Measurements from ENCODE around the gene DNAAF8. TPM values are rescaled to one million over a fixed set of nuclear protein-coding genes. Genes with fewer than 3 reads are reported as not detected.
A peak's percentile ranks its signal among the peaks of the same experiment; 100 is the strongest.
"Not testable (repeated sequence)": the region's sequence is repeated elsewhere in the genome, so short reads cannot be mapped to it uniquely, and the experiment has no call there.

The DNAAF8 gene
- total RNA-seq, 4 donors from 2014 or later = not detected

DNA sequence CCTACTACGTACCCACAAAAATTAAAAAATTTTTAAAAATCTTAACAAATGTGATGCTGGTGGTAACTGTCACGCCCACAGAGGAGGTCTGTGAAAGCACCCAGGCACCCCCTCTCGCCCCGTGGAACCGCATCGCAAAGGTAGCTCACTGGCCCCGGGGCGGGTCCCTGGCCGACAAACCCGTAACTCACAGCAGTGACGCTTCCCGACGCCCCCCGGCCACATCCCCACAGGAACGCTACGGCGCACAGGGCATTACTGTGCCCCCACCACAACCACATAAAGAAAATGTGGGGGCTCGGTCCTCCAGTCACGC is 632 bp upstream of the DNAAF8 start:
- Histone ChIP-seq H3K4me1 (peaks cover 0 to 15% (median 0%) of the 10 kb centered on the region in 4 donors), H3K4me3 (peak overlapping the region; percentile 87 to 94 (median 90)), H3K27ac (peak overlapping the region; percentile 59 to 80 (median 78)), H3K36me3 (peaks cover 0 to 17% (median 0%) of the 10 kb centered on the region in 3 donors), H3K9me3 (no peaks in the 10 kb centered on the region), H3K27me3 (no peaks in the 10 kb centered on the region)
- no peak for TF ChIP-seq POLR2A (IDR thresholded peaks at IDR 0.05)
- TF ChIP-seq, protein P1, sequence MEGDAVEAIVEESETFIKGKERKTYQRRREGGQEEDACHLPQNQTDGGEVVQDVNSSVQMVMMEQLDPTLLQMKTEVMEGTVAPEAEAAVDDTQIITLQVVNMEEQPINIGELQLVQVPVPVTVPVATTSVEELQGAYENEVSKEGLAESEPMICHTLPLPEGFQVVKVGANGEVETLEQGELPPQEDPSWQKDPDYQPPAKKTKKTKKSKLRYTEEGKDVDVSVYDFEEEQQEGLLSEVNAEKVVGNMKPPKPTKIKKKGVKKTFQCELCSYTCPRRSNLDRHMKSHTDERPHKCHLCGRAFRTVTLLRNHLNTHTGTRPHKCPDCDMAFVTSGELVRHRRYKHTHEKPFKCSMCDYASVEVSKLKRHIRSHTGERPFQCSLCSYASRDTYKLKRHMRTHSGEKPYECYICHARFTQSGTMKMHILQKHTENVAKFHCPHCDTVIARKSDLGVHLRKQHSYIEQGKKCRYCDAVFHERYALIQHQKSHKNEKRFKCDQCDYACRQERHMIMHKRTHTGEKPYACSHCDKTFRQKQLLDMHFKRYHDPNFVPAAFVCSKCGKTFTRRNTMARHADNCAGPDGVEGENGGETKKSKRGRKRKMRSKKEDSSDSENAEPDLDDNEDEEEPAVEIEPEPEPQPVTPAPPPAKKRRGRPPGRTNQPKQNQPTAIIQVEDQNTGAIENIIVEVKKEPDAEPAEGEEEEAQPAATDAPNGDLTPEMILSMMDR (IDR thresholded peaks at IDR 0.05) = no peak
- peak in 1 of 3 donors; percentile 23 for DNase-seq

DNA sequence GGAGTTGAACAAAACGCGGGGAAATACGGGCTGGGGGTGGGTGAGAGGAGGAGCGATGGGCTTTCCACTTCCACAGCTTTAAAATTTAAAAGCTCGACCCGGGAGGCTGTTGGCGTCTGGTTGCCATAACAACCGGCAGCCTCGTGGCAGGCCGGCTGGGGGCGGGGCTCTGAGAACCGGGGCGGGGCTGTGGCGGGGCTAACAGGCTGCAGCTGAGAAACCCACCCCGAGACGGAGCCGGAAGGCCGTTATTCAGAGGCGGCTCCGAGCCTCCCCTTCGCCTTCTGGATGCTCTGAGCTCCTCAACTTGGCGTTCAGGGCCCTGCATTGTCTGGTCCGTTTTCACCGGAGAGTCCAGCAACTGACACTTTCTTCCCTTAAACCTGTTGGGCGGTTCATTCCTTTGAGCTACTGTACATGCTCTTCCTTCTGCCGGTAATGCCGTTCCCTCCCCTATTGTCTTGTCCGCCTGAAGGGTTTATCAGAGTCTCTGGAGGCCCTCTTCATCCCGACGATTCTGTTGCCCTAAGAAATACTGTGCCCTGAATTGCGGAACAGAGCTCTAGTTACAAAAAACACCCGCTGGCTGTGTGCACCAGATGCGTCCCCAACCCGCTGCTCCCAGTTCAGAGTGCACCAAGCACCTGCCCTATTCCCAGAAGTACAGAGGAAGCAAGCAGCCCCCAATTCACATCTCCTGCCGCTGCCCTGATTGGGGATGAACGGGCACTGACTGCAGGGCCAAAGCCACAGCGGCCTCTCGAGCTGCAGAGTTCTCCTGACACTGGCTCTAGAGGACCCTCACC is 596 bp downstream of the DNAAF8 start:
- DNase-seq = peak; percentile 93 to 97 (median 97)
- Histone ChIP-seq H3K9me3 (no peaks in the 10 kb centered on the region), H3K27ac (peak overlapping the region; percentile 59 to 80 (median 78)), H3K4me3 (peak overlapping the region; percentile 87 to 94 (median 90)), H3K36me3 (peaks cover 0 to 6% (median 0%) of the 10 kb centered on the region in 3 donors), H3K4me1 (peaks cover 0 to 15% (median 0%) of the 10 kb centered on the region in 4 donors), H3K27me3 (no peaks in the 10 kb centered on the region)
- TF ChIP-seq, protein P1 (IDR thresholded peaks at IDR 0.05) = no peak
- TF ChIP-seq POLR2A (IDR thresholded peaks at IDR 0.05) = peak in 1 of 2 donors; percentile 15

DNA sequence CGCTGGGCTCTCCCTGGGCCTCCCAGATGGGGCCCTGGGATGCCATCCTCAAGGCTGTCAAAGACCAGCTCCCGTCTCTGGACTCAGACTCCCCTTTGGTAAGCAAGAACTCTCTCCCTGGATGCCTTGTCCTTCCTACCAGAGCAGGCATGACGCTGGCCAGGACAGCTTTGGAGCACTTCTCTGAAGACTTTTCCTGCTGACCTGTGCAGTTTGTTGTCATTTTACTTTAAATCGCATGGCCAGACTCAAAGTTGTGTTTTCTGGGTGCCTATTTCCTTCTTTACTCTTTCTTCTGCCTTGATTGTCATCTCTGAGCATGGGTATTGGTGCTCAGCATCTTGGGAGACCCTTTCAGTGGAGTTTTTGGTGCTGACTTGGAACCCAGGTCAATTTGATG is 2.2 kb downstream of the DNAAF8 start:
- no peak for DNase-seq
- H3K9me3 ChIP-seq = no peaks in the 10 kb centered on the region
- no peak for TF ChIP-seq POLR2A (IDR thresholded peaks at IDR 0.05)
- TF ChIP-seq, protein P1 (IDR thresholded peaks at IDR 0.05) = no peak
- H3K4me3 ChIP-seq = no peak overlapping the region
- peaks cover 0 to 15% (median 0%) of the 10 kb centered on the region in 4 donors for H3K4me1 ChIP-seq
- H3K36me3 ChIP-seq = no peaks in the 10 kb centered on the region
- H3K27me3 ChIP-seq = no peaks in the 10 kb centered on the region
- no peak overlapping the region for H3K27ac ChIP-seq

DNA sequence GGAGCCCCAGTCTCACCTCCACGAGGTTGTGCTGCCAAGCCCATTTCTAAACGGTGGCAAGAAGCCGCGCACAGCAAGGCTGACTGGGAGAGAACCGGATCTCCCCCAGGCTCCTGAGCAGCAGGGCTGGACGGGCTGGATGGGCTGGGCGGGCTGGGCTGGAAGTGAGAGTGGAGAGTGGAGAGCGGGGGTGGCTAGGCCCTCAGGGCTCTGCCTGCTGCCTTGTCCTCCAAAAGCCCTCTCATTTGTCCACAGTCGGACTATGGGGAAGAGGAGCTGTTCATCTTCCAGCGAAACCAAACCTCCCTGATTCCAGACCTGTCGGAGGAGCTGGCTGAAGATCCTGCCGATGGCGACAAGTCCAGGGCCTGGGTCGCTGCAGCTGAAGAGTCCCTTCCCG is 3.2 kb downstream of the DNAAF8 start:
- H3K9me3 ChIP-seq = no peaks in the 10 kb centered on the region
- H3K4me3 ChIP-seq = no peak overlapping the region
- H3K36me3 ChIP-seq = no peaks in the 10 kb centered on the region
- peaks cover 0 to 15% (median 0%) of the 10 kb centered on the region in 4 donors for H3K4me1 ChIP-seq
- no peak for TF ChIP-seq POLR2A (IDR thresholded peaks at IDR 0.05)
- TF ChIP-seq, protein P1 (IDR thresholded peaks at IDR 0.05) = no peak
- DNase-seq = no peak
- no peaks in the 10 kb centered on the region for H3K27me3 ChIP-seq
- H3K27ac ChIP-seq = no peak overlapping the region

DNA sequence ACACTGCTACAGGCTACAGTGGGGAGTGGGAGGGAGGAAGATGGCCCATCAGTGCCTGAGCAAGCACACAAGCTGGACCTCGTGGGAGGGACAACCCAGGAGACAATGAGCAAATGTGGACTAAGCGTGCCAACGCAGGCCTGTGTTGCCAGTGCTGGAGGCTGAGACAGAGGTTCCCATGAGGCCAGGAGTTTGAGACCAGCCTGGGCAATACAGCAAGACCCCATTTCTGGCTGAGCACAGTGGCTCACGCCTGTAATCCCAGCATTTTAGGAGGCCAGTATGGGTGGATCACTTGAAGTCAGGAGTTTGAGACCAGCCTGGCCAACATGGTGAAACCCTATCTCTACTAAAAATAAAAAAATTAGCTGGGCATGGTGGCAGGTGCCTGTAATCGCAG is 4.0 kb downstream of the DNAAF8 start:
- H3K36me3 ChIP-seq, H3K27ac ChIP-seq, H3K4me1 ChIP-seq, H3K27me3 ChIP-seq, DNase-seq, H3K4me3 ChIP-seq, H3K9me3 ChIP-seq: not testable (repeated sequence)

DNA sequence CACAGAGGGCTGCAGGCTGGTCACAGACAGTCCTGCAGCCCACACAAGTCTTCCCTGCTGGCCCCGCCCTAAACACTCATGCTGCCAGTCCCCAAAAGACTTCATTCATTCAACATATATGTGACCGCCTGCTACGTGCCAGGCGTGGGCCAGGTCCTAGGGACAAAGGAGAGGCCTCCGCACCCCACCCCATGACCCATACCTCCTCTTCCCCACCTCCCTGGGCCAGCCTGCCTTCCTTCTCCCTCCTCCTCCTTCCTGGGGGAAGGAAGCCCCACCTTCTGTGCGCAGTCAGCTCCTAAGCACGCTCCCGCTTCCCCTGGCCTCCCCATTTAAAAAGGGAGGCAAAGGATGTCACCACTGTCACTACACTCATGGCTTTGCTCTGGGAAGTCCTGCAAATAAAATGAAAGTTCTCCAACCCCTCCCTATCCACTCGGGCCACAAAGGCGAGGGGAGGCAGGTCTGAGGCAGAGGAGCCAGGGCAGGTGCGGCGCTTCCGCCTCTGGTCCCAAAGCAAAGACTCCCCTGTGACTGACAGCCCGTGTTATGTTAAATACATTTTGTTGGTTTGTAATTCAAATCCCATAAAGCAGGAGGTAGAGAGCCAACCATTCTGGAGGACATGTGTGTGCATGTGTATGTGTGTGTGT is 9.0 kb downstream of the DNAAF8 start:
- Histone ChIP-seq H3K27me3 (no peaks in the 10 kb centered on the region), H3K4me3 (peak overlapping the region in 2 of 4 donors; percentile 8 to 38), H3K36me3 (no peaks in the 10 kb centered on the region), H3K27ac (no peak overlapping the region), H3K9me3 (no peaks in the 10 kb centered on the region), H3K4me1 (peaks cover 0 to 9% (median 0%) of the 10 kb centered on the region in 4 donors)
- DNase-seq = no peak
- TF ChIP-seq, protein P1 (IDR thresholded peaks at IDR 0.05) = no peak
- TF ChIP-seq POLR2A (IDR thresholded peaks at IDR 0.05) = no peak
